GM19035 (cell line): Measurements from ENCODE around the gene DMD.
"Not testable (repeated sequence)": the region's sequence is repeated elsewhere in the genome, so short reads cannot be mapped to it uniquely, and the experiment has no call there.

Source experiments
- ATAC-seq: cut with Tn5 transposase; IDR thresholded peaks from one replicate; pipeline ENCODE4 v1.9.1; 2021; ENCODE audit not compliant: unreplicated experiment

Gene DMD

DNA sequence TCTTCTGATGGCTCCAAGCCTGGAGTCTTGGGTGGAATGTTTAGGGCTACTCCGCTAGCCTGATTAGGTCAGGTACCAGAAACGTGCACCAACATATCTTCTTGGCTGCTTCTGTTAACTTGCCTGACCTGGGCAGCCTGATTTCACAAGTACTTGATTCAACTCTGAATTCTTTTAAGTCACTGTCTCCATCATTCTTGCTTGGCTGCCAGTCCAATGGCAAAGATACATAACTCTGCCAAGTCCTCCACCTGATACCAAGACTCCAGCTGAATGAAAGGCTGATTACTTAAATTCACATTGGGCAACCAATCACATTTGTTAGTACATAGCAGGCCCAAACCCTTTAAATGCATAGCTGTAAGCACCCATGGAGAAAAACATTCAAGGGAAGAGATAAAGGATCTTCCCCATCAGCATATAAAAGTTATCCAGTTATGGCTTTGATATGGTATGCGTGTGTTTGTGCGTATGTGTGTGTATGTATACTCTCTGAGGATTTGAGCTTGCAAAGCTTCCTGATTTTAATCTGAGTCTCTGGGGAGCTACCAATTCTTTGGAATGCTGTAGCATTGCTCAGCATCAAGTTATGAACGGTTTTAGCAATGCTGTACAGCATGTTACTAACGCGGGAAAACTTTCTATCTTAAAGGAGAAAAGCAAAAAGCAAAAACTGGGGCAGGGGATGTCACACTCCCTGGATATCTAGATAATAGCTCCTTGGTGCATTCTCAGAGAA lies 917.2 kb downstream of the DMD start:
- ATAC-seq: no peak

DNA sequence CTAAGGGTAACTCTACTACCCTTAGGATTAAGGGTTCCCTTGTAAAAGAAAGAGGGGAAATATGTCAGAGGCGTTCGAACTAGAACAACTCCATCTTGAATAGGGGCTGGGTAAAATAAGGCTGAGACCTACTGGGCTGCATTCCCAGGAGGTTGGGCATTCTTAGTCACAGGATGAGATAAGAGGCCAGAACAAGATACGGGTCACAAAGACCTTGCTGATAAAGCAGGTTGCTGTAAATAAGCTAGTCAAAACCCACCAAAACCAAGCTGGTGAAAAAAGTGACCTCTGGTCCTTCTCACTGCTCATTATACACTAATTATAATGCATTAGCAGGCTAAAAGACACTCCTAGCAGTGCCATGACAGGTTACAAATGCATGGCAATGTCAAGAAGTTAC lies 922.0 kb downstream of the DMD start:
- ATAC-seq: no peak

DNA sequence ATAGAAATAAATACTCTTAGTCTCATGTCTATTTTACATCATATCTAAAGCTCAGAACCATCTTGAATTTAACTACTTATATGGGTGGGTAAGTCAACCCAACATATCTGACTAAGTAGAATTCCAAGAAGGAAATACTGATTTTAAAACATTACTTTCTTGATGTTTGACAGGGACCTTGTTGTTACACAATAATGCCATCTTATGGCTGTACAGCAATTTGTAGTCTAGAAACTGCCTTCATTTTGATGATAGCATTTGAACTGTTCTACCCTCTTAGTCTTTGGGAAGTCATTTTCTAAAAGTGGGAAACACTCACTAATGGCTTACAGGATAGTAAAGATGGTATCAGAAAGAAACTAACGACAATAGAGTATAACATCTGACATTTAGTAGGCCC lies 929.5 kb downstream of the DMD start:
- ATAC-seq: no peak

DNA sequence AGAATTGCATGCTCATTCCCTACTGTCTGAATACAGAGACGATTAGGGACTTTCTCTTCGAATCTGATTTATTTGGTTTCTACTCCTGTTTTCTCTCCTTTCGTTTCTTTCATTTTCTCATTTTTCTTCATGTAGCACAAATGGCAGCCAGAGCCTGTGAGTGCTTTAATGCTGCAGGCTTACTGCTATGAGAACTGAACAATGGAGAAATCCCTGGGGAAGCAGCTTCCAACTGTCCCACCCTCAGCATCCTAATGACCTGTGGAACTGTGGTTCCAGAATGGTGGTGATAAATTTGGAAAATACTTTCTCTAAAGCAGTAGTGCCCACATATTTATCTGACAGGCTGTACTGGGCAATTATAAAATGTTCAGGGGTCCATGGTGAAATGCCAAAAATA lies 930.4 kb downstream of the DMD start:
- ATAC-seq: no peak

DNA sequence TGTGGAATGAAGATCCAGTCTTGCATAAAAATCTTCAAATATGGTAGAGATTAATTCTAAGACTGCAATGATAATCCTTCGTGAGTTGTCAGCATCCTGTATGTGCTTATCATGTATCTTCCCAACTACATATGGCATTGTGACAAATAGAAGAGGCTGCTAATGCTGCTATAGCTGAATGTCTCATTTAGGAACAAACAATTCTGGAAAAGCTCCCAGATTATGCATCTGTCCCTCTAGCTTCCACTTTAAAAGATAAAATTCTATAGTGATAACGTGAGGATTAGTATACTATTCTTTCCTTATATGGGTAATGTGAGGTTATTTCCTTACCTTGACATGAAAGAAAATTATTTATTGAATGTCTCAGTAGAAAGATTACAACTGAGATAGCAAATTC lies 930.9 kb downstream of the DMD start:
- no peak for ATAC-seq

DNA sequence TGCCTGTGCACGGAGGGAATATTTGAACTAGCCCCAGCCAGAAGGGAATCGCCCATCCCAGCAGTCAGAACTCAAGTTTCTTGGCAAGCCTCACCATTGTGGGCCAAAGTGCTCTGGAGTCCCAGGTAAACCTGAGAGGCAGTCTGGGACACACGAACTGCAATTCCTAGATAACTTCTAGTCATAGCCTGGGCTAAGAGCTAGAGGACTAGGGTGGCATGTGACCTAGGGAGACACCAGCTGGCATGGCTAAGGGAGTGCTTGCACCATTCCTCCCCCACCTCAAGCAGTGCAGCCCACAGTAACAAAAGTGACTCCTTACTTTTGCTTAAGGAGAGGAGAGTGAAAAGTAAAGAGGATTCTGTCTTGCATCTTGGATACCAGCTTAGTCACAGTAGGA lies 935.2 kb downstream of the DMD start:
- no peak for ATAC-seq

DNA sequence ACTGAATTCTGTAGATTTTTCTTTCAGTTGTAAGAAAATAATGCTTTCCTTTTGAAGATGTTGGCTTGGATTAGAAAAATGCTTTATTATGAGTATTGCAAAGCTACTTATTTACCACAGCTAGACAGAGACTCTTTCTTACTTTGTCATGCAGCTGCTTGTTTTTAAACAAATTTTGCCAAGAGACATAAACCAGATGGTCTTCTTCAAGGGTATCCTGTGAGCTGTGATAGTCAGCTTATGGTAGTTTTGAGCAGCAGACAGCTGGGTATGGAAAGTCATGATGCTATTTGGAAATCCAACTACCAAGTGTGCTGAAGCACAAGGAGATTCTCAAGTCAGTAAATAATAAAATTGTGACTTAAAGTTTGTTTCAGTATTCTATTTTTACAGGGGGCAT lies 941.5 kb downstream of the DMD start:
- no peak for ATAC-seq

DNA sequence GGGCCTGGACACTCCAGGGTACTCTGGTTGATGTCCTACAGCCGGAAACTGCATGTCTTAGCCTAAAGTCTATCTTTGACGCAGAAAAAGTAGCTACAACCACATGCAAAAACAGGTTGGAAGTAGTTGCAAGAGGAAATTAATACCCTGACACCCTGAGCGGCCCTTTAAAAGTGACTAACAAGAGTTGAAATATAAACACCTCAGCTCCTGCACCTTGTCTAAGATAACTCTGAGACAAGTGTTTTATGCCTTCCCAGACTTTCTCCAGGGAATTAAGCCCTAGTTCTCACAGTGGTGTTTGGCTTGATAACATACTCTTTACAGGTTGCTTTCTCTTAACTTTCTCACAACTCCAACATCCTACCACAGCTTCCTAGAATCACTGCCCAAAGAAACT lies 943.1 kb downstream of the DMD start:
- no peak for ATAC-seq

DNA sequence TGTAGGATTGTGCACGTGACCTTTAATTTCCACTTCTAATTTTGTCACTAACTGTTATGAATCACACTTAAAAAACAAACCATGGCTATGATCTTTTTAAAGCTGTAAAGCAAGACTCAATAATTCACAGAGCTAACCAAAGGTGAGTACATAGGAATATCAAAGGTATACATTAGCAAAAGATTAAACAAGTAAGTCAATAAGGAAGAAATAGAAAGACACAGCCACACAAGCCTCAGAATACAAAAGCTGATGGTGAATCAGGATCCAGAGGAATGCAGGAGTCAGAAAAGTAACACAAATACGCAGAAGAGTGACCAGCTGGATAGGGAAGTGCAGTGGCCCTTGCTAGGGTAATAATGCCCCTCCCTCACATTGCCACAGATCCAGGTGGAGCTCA lies 943.6 kb downstream of the DMD start:
- no peak for ATAC-seq

DNA sequence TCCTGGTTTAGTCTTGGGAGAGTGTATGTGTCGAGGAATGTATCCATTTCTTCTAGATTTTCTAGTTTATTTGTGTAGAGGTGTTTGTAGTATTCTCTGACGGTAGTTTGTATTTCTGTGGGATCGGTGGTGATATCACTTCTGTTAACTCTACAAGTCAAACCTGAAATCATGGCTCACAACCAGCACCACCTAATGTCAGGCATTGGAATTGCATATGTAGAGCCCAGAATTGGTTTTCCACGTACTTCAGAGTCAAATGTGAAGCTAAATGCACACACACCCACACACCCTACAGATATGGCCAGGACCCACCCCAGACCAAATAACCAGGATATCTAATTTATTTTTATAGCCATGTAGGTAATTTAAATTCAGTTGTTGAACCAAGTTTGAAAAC lies 964.7 kb downstream of the DMD start:
- ATAC-seq: not testable (repeated sequence)

DNA sequence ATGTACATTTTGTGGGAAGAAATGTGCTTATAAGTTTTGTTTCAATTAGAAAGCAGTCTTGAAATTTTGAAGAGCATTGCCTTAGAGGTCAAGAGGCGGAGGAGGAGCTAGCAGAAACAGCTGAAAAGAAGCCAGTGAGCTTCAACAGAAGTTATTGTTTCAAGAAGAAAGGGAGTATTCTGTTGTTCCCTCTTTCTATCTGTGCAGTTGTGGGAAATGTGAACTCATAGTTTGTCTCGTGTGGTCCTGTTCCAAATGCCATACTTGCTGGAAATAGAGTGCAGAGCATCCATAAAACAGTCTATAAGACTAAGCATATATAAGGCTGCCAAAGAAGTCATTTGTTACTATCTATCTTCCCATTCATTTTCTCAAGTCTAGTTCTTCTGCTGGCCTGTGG lies 1015.7 kb downstream of the DMD start:
- ATAC-seq: no peak

DNA sequence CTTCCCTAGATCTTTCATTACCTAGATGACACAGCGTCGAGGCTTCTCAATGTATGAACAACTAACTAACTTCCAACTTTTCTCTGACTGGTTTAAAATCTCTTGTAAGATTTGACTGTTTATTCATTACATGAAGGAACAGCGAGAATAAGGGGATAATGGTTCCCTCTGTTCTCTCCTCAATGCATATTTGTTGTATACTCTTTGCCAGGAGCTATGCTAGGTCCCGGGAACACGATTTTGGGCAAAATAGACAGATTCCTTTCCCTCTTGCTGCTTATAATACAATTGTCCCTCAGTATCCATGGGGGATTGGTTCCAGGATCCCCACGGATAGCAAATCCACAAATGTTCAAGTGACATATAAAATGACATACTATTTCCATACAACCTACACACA lies 1020.0 kb downstream of the DMD start:
- no peak for ATAC-seq

DNA sequence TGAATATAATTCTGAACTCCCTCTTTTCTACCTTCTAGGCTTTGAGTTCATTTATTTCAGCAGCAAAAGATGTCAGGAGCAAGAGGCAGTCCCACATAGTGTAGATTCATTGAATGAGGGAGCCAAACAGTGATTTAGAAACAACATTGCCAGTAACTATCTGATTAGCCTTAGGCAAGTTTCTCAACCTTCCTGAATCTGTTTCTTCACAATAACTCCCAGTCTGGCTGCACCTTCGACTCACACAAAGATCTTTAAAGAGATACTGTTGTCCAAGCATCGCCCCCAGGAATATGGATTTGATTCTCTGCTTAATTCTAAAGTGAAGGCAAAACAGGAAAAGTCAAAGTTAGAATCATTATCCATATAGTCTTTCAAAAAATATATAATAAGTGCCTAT lies 1026.2 kb downstream of the DMD start:
- no peak for ATAC-seq

DNA sequence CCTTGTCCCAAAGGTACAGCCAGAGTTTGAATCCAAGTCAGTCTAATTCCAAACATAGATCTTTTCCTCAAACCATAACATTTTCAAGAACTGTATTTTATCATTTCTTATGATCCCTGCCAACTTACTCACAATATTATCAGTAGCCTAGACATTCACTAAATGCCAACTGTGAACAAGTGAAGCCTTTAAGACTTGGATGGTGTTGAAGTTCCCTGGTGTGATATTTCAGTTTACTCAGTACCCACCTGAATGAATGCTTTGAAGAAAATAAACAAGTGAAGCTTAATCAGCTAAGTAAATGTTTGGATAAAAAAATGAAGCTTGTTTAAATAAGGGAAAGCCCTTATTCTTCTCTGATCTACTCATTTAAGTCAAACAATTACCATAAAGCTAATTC lies 1028.3 kb downstream of the DMD start:
- no peak for ATAC-seq

DNA sequence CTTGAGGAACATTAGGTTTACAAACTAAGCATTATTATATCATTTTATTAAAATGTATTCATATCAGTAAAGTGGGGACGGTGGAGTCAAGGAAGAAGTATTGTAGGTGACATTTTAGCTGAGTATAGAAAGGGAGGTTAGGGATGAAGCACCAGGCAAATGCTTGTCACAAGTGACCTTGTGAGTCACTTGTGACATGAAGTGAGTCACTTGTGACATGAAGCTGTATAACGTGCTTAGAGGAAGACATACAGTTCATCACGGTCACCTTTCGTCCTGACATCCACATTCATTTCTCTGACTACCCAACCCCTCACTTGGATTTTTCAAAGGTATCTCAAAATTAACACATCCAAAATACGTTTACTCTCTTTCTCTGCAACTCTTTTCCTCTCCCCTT lies 1034.8 kb downstream of the DMD start:
- no peak for ATAC-seq

DNA sequence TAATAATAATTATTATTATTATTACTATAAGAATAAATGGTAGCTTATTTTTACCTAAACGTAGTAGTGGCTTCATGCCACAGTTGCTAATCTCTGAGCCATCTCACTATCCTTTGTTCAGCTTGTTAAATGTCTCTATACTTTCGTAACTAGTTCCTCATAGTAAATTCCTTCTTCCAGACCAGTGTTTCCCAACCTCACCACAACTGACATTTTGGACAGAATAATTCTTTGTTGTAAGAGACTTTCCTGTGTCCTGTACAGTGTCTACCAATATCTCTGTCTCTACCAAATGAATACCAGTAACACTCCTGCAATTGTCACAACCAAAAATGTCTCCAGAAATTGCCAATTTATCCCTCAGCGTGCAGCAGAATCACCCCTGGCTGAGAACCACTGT lies 1040.9 kb downstream of the DMD start:
- ATAC-seq: no peak

DNA sequence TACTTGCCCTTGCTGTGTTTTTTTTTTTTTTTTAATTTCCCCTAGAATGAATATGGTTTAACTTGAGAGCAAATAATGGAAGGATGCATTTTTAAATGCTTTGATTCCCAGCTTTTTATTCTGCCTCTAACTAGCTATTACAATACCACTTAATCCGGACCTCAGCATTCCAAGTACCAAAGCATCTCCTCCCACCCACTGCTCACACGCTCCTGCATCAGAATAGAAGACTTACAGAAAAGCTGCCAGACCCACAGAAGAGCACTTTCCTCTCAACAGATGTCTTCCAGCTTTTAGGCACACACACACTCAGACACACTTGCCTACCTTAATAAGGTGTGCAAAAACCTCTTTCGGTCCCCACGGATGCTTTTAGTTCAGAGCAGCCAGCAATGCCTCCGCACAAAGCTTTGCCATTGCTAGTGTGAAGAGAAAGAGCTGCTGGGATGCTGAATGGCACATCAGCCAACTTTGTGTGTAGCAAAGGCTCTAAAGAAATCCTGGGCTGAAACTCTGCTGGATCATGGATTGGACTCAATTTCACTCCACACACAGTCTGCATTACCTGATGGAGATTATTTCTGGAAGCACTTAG lies 1056.2 kb downstream of the DMD start:
- ATAC-seq: no peak

DNA sequence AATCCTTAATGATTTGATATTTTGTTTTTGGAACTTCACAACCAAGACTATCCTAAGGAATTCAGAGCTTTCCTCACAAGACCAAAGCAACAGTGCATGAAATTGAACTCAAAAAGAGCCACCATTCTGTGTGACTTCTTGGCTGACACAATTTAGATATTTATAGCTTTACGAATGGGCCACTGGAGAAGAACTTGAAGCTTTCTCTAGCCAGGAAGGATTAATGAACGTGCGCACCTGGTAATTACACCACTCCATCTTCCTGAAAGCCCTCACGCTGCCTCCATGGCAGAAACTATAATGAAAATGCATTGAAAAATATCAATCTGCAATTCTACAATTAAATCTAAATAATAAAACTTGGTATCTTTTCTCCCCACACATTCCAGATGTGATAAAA lies 1057.8 kb downstream of the DMD start:
- ATAC-seq: no peak

DNA sequence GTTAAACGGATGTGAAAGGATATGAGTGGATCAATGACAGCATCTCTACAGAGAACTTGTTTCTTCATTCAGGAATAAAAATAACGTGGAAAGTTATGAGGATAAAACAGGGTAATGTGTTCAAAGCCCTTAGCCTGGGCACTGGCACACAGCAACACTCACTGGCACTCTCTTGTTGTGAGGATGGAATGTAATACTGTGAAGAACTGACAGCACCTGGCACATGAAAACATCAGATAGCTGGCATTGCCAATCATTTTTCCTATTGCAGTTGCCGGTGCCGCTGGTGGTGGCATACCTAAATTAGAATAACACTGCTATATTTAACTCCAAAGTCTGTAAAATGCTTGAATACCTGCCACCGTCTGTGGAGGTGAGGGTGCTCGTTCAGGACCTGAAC lies 1061.2 kb downstream of the DMD start:
- no peak for ATAC-seq

DNA sequence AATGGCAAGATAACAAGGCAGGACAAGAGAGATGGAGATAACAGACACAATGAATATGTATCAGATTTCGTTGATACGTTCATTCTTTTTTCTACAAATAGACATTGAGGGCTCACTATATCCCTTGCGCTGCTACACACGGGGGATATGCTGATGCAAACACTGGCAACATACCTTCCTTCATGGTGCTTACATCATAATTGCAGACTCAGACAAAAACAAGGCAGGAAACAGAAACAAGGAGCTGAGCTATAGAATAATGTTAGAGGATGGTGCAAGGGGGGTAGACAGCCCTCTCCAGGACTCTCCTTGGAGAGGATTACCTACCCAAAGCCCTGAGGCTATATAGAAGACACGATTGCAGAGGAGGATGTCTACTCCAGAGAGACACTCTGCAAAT lies 1069.5 kb downstream of the DMD start:
- ATAC-seq: no peak

DNA sequence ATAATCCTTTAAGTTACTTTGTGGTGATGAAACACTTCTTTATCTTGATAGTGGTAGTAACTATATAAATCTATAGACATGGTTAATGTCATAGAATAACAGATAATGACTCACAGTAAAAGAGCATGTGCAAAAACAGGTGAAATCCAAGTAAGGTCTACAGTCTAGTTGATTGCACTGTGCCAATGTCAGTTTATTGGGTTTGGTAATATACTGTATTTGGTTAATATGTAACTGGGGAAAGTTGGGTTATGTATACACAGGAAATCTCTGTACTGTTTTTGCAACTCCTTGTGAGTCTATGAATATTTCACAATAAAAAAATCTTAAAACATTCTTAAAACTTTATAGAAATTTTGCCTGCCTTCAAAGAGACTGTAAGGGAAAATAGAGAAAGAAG lies 1071.9 kb downstream of the DMD start:
- ATAC-seq: no peak

DNA sequence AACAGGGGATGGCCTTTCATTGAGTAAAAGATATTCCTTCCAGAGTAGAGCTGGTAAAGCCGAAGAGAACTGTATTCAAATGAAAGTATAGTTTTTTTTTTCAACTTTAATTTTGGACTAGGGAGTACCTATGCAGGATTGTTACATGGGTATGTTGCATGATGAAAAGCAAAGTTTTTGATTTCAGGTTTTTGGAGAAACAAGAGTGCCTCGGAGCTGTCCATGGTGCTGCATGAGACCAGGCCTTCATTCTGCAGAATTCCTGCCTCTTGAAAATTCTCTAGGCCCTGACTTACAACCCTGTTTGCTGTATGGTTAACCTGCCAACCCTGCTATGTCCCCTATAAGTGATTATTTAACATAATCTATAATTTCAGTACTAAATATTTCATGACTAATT lies 1073.8 kb downstream of the DMD start:
- ATAC-seq: no peak

DNA sequence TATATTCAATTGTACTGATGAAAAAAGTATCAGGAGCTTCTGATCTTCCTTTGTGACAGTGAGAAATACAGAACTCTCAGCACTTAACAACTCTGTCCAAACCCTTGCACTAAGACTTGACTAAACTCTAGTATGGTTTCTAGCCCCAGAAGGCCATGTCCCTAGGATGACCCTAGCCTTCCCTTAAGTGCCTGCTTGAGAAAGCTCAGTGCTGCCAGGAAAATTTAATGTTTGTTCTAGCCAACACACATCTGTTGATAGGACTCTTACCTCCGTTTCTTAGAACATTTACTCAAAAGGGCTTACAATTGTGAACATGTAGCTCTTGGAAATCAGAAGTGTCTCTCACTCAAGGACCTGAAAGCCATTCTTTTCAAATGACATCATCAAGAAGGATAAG lies 1084.4 kb downstream of the DMD start:
- no peak for ATAC-seq
